Ascending aorta (tissue), 2 donors: ENCODE results near the gene LRFN3. TPM values are rescaled to one million over a fixed set of nuclear protein-coding genes. Genes with fewer than 3 reads are reported as not detected.
A peak's percentile ranks its signal among the peaks of the same experiment; 100 is the strongest.

Experiments used
- DNase-seq, 2 donors: peaks; one replicate each; pipeline ENCODE4 v3.0.0-alpha.2; 2019; ENCODE audit warnings: low spot score in 2 of 2
- H3K27ac ChIP-seq, 2 donors: fragments of 200-600 bp; sonication (generic); one replicate each; pipeline ENCODE4 v1.5.1; 2016 to 2017; ENCODE audit warnings: mild to moderate bottlenecking in 1 of 2
- H3K27me3 ChIP-seq: fragments of 200-600 bp; sonication (generic); one replicate; pipeline ENCODE4 v1.5.1; 2017
- H3K36me3 ChIP-seq, 2 donors: fragments of 200-600 bp; sonication (generic); one replicate each; pipeline ENCODE4 v1.5.1; 2016
- H3K4me1 ChIP-seq, 2 donors: fragments of 200-600 bp; sonication (generic); one replicate each; pipeline ENCODE4 v1.5.1; 2016 to 2017; ENCODE audit warnings: mild to moderate bottlenecking in 1 of 2
- H3K4me3 ChIP-seq, 2 donors: fragments of 200-600 bp; sonication (generic); one replicate each; pipeline ENCODE4 v1.5.1; 2016 to 2017; ENCODE audit warnings: mild to moderate bottlenecking in 1 of 2
- H3K9me3 ChIP-seq, 2 donors: fragments of 200-600 bp; sonication (generic); one replicate each; pipeline ENCODE4 v1.5.1; 2016
- intact Hi-C: fragments of 100-400 bp; cut with DNase I; formaldehyde crosslinking; loops from one replicate; pipeline ENCODE4 v1.15.1; 2023
- total RNA-seq: library from RNA; depleted of rRNA; stranded (reverse); fragments of >200 nt; gene quantifications from one replicate; pipeline ENCODE4 v1.1.0, GENCODE V29; 2016
- TF ChIP-seq, protein P1 (sequence below), 3 experiments: fragments of 200-600 bp in 2 of 3; fragments of 450-650 bp in 1 of 3; sonication (generic) in 2 of 3; IDR thresholded peaks; one replicate each; pipeline ENCODE4 v1.5.1; 2016 to 2019; ENCODE audit warnings: antibody characterized with exemption in 3 of 3, mild to moderate bottlenecking in 1 of 3, moderate library complexity in 1 of 3

Gene LRFN3
- total RNA-seq, 1 donor from 2014 or later = 26.6 TPM

DNA sequence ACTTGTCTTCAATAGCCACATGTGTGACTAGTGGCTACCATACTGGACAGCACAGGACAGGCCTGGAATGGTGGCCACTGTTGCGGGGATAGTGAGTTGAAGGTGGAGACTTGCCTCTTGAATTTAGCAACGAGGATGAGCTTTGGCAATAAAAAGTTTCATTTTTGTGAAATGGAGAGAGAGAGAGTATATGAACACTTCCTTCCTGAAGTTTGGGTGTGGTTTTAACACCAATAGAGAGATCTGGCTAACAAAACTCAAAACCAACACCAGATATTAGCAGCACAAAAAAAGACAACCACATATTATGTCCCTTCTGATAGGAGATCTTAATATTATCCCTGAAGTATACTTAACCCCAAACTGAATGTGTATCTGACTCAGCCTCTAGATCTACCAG is 6.3 kb upstream of the LRFN3 start:
- H3K27me3 ChIP-seq = no peaks in the 10 kb centered on the region
- DNase-seq = no peak
- no peaks in the 10 kb centered on the region for H3K9me3 ChIP-seq
- intact Hi-C loops = loop anchor here (5.0 to 10.0 kb wide), 2 partner anchors 283 to 805 kb away; partner anchors contain the start of gene COX6B1
- H3K36me3 ChIP-seq = no peaks in the 10 kb centered on the region
- TF ChIP-seq, protein P1, sequence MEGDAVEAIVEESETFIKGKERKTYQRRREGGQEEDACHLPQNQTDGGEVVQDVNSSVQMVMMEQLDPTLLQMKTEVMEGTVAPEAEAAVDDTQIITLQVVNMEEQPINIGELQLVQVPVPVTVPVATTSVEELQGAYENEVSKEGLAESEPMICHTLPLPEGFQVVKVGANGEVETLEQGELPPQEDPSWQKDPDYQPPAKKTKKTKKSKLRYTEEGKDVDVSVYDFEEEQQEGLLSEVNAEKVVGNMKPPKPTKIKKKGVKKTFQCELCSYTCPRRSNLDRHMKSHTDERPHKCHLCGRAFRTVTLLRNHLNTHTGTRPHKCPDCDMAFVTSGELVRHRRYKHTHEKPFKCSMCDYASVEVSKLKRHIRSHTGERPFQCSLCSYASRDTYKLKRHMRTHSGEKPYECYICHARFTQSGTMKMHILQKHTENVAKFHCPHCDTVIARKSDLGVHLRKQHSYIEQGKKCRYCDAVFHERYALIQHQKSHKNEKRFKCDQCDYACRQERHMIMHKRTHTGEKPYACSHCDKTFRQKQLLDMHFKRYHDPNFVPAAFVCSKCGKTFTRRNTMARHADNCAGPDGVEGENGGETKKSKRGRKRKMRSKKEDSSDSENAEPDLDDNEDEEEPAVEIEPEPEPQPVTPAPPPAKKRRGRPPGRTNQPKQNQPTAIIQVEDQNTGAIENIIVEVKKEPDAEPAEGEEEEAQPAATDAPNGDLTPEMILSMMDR (IDR thresholded peaks at IDR 0.05) = no peak
- H3K4me3 ChIP-seq = no peak overlapping the region
- H3K27ac ChIP-seq = no peak overlapping the region
- H3K4me1 ChIP-seq = no peaks in the 10 kb centered on the region

DNA sequence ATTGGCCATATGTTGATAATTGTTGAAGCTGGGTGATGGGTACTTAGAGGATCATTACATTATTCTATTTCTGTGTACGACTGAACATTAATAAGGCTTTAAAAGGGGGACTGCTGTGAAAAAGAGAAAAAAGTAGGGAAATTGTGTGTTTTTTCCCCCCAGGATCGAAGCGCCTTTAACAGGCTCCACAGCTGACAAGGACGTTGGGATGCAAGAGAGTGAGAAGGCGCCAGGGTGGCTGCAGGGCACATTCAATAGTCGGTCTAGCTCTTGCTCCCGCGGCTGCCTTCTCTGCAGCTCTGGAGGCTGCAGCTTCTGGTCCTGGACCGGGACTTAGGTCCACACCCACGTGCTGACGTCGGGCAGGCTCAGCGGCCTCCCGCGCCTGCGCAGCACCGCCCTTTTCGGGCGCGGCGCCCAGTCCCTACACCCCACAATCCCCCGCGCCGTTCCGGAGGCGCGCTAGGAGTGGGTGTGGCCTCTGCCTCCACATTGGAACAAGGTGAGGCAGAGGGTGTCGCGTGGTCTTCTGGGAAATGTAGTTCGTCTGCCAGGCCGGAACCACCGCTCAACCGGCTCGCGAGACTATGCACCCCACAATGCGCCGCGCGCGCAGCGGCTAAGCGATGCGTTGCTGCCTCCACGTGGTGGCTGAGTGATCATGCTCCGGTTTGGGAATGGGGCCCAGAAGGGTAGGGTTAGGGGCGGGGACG is 4.9 kb upstream of the LRFN3 start:
- intact Hi-C loops = loop anchor here (1.0 to 10.0 kb wide), 8 partner anchors 32 to 807 kb away; partner anchors contain the start of genes ARHGAP33, COX6B1, THAP8 and WDR62
- Histone ChIP-seq H3K27me3 (no peaks in the 10 kb centered on the region), H3K4me1 (peaks cover 7 to 9% of the 10 kb centered on the region in 2 donors), H3K4me3 (peak overlapping the region in 1 of 2 donors; percentile 51), H3K27ac (peak overlapping the region in 1 of 2 donors; percentile 53), H3K36me3 (no peaks in the 10 kb centered on the region), H3K9me3 (no peaks in the 10 kb centered on the region)
- DNase-seq = peak; percentile 98 to 100
- TF ChIP-seq, protein P1 (IDR thresholded peaks at IDR 0.05) = peak; percentile 92 to 99 (median 93)

DNA sequence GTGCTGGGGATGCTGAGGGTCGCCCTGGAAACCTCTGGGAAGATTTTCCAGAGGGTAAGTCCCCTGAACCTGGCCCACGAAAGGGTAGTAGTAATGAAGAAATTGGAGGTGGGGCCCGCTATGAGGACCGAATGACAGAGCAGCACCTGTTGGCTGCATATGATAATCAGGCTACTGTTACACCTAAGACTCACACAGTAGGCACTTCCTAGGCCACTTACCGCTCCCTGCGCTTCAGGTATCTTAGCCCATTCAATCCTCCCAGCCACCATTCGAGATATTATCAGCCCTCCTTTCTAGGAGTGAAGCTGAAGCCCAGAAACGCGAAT is 4.3 kb upstream of the LRFN3 start:
- intact Hi-C loops = loop anchor here (1.0 to 10.0 kb wide), 8 partner anchors 33 to 807 kb away; partner anchors contain the start of genes ARHGAP33, COX6B1, THAP8 and WDR62
- TF ChIP-seq, protein P1 (IDR thresholded peaks at IDR 0.05) = peak in 1 of 3 experiments; percentile 27
- H3K9me3 ChIP-seq = no peaks in the 10 kb centered on the region
- no peak for DNase-seq
- no peak overlapping the region for H3K27ac ChIP-seq
- H3K27me3 ChIP-seq = no peaks in the 10 kb centered on the region
- H3K4me3 ChIP-seq = peak overlapping the region in 1 of 2 donors; percentile 39
- H3K4me1 ChIP-seq = peaks cover 7 to 9% of the 10 kb centered on the region in 2 donors
- H3K36me3 ChIP-seq = no peaks in the 10 kb centered on the region

DNA sequence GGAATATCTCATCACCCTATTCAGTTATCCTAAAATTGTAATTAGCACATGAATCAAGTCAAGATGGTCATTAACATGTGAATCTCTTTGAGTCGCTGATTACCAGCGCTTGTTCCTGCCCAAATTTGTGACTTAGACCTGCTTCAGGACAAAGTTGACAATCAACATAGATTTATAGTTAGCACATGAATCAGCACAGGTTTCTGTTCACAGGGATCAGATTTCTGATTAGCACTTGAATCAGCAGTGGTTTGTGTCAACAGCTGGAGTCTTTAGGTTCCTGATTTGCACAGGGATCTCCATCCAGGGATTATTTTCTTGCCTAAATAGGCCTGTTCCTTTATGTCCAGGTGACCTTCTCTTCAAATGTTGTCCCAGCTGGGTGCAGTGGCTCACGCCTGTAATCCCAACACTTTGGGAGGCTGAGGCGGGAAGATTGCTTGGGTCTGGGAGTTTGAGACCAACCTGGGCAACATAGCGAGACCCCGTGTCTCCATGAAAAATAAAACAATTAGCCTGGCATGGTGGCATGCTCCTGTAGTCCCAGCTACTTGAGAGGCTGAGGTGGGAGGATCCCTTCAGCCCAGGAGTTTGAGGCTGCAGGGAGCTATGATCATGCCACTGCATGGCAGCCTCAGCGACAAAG is 3.8 kb upstream of the LRFN3 start:
- H3K36me3 ChIP-seq = no peaks in the 10 kb centered on the region
- intact Hi-C loops = loop anchor here (5.0 to 10.0 kb wide), 2 partner anchors 285 to 808 kb away; partner anchors contain the start of gene COX6B1
- TF ChIP-seq, protein P1 (IDR thresholded peaks at IDR 0.05) = no peak
- no peak for DNase-seq
- H3K27me3 ChIP-seq = no peaks in the 10 kb centered on the region
- H3K4me3 ChIP-seq = no peak overlapping the region
- H3K27ac ChIP-seq = no peak overlapping the region
- peaks cover 7 to 9% of the 10 kb centered on the region in 2 donors for H3K4me1 ChIP-seq
- no peaks in the 10 kb centered on the region for H3K9me3 ChIP-seq

DNA sequence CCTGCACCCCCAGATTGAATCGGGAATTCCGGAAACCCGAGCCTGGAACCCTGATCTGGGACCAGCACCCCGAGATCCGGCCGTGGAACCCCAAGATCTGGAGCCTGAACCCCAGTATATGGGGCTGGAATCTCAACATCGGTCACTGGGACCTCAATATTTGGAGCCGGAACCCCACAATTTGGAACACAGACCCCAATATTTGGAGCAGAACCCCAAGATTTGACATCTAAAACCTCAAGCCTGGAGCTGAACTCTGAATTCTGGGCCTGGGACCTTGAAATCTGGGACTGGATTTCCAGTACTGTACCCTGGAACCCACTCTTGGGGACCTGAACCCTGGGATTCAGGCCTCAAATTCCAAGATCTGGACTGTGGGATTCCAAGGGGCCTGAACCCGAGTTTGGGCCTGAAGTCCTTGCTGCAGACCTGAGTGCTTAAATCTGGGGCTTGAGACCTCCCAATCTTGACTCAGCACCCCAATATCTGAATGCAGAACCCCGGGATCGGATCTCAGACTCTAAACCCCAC is 629 bp downstream of the LRFN3 start:
- H3K36me3 ChIP-seq = peaks cover 8 to 16% of the 10 kb centered on the region in 2 donors
- no peaks in the 10 kb centered on the region for H3K9me3 ChIP-seq
- peak overlapping the region; percentile 73 to 84 for H3K4me3 ChIP-seq
- H3K27ac ChIP-seq = peak overlapping the region; percentile 79 to 89
- TF ChIP-seq, protein P1 (IDR thresholded peaks at IDR 0.05) = no peak
- intact Hi-C loops = loop anchor here (2.0 to 10.0 kb wide), 2 partner anchors 244 to 812 kb away; no protein-coding TSS in a partner anchor
- peaks cover 7 to 12% of the 10 kb centered on the region in 2 donors for H3K4me1 ChIP-seq
- no peaks in the 10 kb centered on the region for H3K27me3 ChIP-seq
- no peak for DNase-seq
